ENCODE data around the gene IL27RA. TPM values are rescaled to one million over a fixed set of nuclear protein-coding genes. Genes with fewer than 3 reads are reported as not detected.
"Not testable (repeated sequence)": the region's sequence is repeated elsewhere in the genome, so short reads cannot be mapped to it uniquely, and the experiment has no call there.

The IL27RA gene
- total RNA-seq, 1 donor, result 3.9 TPM

GRCh38 chr19:14006085-14006765 is 25.3 kb upstream of the IL27RA start, which contains the start of gene RFX1:
Gene RFX1, minus strand, starts transcription at chr19:14006320. Its CDS starts 12,477 bp downstream, at chr19:13993843.
- TF ChIP-seq CTCF (IDR thresholded peaks at IDR 0.05; ENCODE audit: insufficient read depth, low read depth, low read length), result no peak
- peak within 1 kb of the TSS; percentile 77 for H3K4me3 ChIP-seq (ENCODE audit: low read depth, low read length)
- DNase-seq (ENCODE audit: low read depth), result peak; percentile 100

GRCh38 chr19:14006766-14007562 is 24.6 kb upstream of the IL27RA start:
- DNase-seq (ENCODE audit: low read depth), result no peak
- H3K4me3 ChIP-seq (ENCODE audit: low read depth, low read length), result peak overlapping the region; percentile 61
- no peak for TF ChIP-seq CTCF (IDR thresholded peaks at IDR 0.05; ENCODE audit: insufficient read depth, low read depth, low read length)

GRCh38 chr19:14012378-14012915 is 19.1 kb upstream of the IL27RA start:
- DNase-seq (ENCODE audit: low read depth), result peak; percentile 29
- H3K4me3 ChIP-seq (ENCODE audit: low read depth, low read length), result no peak overlapping the region
- TF ChIP-seq CTCF (IDR thresholded peaks at IDR 0.05; ENCODE audit: insufficient read depth, low read depth, low read length), result no peak

GRCh38 chr19:14015524-14016035 is 16.0 kb upstream of the IL27RA start:
- DNase-seq (ENCODE audit: low read depth), result no peak
- TF ChIP-seq CTCF (IDR thresholded peaks at IDR 0.05; ENCODE audit: insufficient read depth, low read depth, low read length), result no peak
- H3K4me3 ChIP-seq (ENCODE audit: low read depth, low read length), result no peak overlapping the region

- TF ChIP-seq CTCF (IDR thresholded peaks at IDR 0.05; ENCODE audit: insufficient read depth, low read depth, low read length), result no peak
- no peak overlapping the region for H3K4me3 ChIP-seq (ENCODE audit: low read depth, low read length)
- DNase-seq (ENCODE audit: low read depth), result no peak
Measured at GRCh38 chr19:14019100-14019499, 12.5 kb upstream of the IL27RA start.

GRCh38 chr19:14019739-14020138 is 11.8 kb upstream of the IL27RA start:
- DNase-seq (ENCODE audit: low read depth); H3K4me3 ChIP-seq (ENCODE audit: low read depth, low read length): not testable (repeated sequence)

GRCh38 chr19:14021474-14021873 is 10.1 kb upstream of the IL27RA start:
- no peak for DNase-seq (ENCODE audit: low read depth)
- no peak for TF ChIP-seq CTCF (IDR thresholded peaks at IDR 0.05; ENCODE audit: insufficient read depth, low read depth, low read length)
- no peak overlapping the region for H3K4me3 ChIP-seq (ENCODE audit: low read depth, low read length)

Measured in fibroblast of villous mesenchyme (primary cell).